B cell (primary cell): Measurements from ENCODE around the gene GRHPR.
"Not testable (repeated sequence)": the region's sequence is repeated elsewhere in the genome, so short reads cannot be mapped to it uniquely, and the experiment has no call there.

Experiments
- EZH2 ChIP-seq: IDR thresholded peaks from 2 replicates; pipeline ENCODE4 v1.6.1; 2012; ENCODE audit warnings: borderline replicate concordance, low read depth, mild to moderate bottlenecking, moderate library complexity, low read length; ENCODE audit not compliant: insufficient read depth, poor library complexity, severe bottlenecking
- TF ChIP-seq, protein P1 (sequence below): fragments of 200-600 bp; IDR thresholded peaks from one replicate; pipeline ENCODE4 v1.8.0; 2022; ENCODE audit warnings: antibody characterized with exemption, mild to moderate bottlenecking

DNA sequence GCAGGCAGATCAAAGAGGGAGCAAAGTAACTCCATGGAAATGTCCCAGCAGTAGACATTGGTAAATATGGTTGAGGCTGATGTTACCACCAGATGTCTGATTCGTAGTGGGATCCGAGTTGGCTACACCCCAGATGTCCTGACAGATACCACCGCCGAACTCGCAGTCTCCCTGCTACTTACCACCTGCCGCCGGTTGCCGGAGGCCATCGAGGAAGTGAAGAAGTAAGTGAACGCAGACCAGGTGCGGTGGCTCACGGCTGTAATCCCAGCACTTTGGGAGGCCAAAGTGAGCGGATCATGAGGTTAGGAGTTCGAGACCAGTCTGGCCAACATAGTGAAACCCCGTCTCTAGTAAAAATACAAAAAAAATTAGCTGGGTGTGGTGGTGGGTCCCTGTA lies 3.9 kb downstream of the GRHPR start:
- TF ChIP-seq EZH2: not testable (repeated sequence)
- TF ChIP-seq, protein P1, sequence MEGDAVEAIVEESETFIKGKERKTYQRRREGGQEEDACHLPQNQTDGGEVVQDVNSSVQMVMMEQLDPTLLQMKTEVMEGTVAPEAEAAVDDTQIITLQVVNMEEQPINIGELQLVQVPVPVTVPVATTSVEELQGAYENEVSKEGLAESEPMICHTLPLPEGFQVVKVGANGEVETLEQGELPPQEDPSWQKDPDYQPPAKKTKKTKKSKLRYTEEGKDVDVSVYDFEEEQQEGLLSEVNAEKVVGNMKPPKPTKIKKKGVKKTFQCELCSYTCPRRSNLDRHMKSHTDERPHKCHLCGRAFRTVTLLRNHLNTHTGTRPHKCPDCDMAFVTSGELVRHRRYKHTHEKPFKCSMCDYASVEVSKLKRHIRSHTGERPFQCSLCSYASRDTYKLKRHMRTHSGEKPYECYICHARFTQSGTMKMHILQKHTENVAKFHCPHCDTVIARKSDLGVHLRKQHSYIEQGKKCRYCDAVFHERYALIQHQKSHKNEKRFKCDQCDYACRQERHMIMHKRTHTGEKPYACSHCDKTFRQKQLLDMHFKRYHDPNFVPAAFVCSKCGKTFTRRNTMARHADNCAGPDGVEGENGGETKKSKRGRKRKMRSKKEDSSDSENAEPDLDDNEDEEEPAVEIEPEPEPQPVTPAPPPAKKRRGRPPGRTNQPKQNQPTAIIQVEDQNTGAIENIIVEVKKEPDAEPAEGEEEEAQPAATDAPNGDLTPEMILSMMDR: not testable (repeated sequence)
